PC-9 (cell line): ENCODE data around the gene THADA. TPM values are rescaled to one million over a fixed set of nuclear protein-coding genes. Genes with fewer than 3 reads are reported as not detected.

Experiments used
- BruUV-seq: library from RNA; stranded (reverse); fragments of 400-500 nt; replicated peaks from 2 replicates; lab custom pipeline; 2021; lab: Mats Ljungman, UMichigan
- CTCF ChIA-PET: fragments of 300-600 bp; sonication (Branson Sonifier 250); formaldehyde crosslinking; loops from one replicate; lab custom pipeline; 2022; ENCODE audit warnings: antibody characterized with exemption; lab: Charles Lee
- POLR2A ChIA-PET: fragments of 300-600 bp; sonication (Branson Sonifier 250); formaldehyde crosslinking; loops from one replicate; lab custom pipeline; 2022; ENCODE audit warnings: antibody characterized with exemption; ENCODE audit not compliant: unreplicated experiment; lab: Charles Lee
- DNase-seq, 2 experiments: peaks; one replicate each; pipeline versions ENCODE4 v3.0.0 to v3.0.0-alpha.2; 2015 to 2022; ENCODE audit warnings: mixed read lengths in 1 of 2
- H2AFZ ChIP-seq: fragments of 200-600 bp; sonication (generic); 2 replicates; pipeline ENCODE4 v1.8.1; 2017; ENCODE audit warnings: antibody characterized with exemption
- H3F3A ChIP-seq: fragments of 200-600 bp; sonication (generic); 2 replicates; pipeline ENCODE4 v1.8.1; 2017; ENCODE audit warnings: antibody characterized with exemption, mild to moderate bottlenecking, low read depth; ENCODE audit not compliant: insufficient read depth
- H3K27ac ChIP-seq: fragments of 200-600 bp; sonication (generic); 2 replicates; pipeline ENCODE4 v1.6.1; 2016; ENCODE audit warnings: mixed run types
- H3K27me3 ChIP-seq: fragments of 200-600 bp; sonication (generic); 2 replicates; pipeline ENCODE4 v1.6.1; 2016; ENCODE audit warnings: low read depth, mixed run types; ENCODE audit not compliant: insufficient read depth
- H3K36me3 ChIP-seq: fragments of 200-600 bp; sonication (generic); 2 replicates; pipeline ENCODE4 v1.6.1; 2016; ENCODE audit warnings: low read depth, mixed run types
- H3K4me1 ChIP-seq: fragments of 200-600 bp; sonication (generic); replicated peaks from 2 replicates; pipeline ENCODE4 v1.6.1; 2016; ENCODE audit warnings: mixed run types; ENCODE audit not compliant: insufficient read depth
- H3K4me2 ChIP-seq: fragments of 200-600 bp; sonication (generic); 2 replicates; pipeline ENCODE4 v1.6.1; 2017; ENCODE audit warnings: mixed run types
- H3K4me3 ChIP-seq: fragments of 200-600 bp; sonication (generic); 2 replicates; pipeline ENCODE4 v1.6.1; 2016; ENCODE audit warnings: mixed run types
- H3K79me2 ChIP-seq: fragments of 200-600 bp; sonication (generic); 2 replicates; pipeline ENCODE4 v1.6.1; 2017; ENCODE audit warnings: low read depth, mixed run types
- H3K9me2 ChIP-seq: fragments of 200-600 bp; sonication (generic); 2 replicates; pipeline ENCODE4 v1.8.1; 2017; ENCODE audit warnings: mild to moderate bottlenecking; ENCODE audit not compliant: insufficient read depth
- H3K9me3 ChIP-seq: fragments of 200-600 bp; sonication (generic); 2 replicates; pipeline ENCODE4 v1.8.1; 2016; ENCODE audit warnings: low read depth; ENCODE audit not compliant: insufficient read depth
- H4K20me1 ChIP-seq: fragments of 200-600 bp; sonication (generic); 2 replicates; pipeline ENCODE4 v1.8.1; 2017; ENCODE audit not compliant: insufficient read depth
- EZH2 ChIP-seq: fragments of 200-600 bp; sonication (generic); IDR thresholded peaks from 2 replicates; pipeline ENCODE4 v1.8.0; 2017; ENCODE audit warnings: antibody characterized with exemption, low read depth
- intact Hi-C: fragments of 100-400 bp; cut with micrococcal nuclease; formaldehyde crosslinking; loops from one replicate; pipeline ENCODE4 v1.10.0; 2022; ENCODE audit not compliant: unreplicated experiment
- total RNA-seq: library from RNA; stranded (reverse); gene quantifications from 2 replicates; pipeline ENCODE4 v1.2.3, GENCODE V29; 2021
- TF ChIP-seq, protein P1 (sequence below): fragments of 200-600 bp; sonication (generic); conservative IDR thresholded peaks from 2 replicates; pipeline ENCODE4 v1.6.1; 2017; ENCODE audit warnings: mixed run types, antibody characterized with exemption, mild to moderate bottlenecking, moderate library complexity

Gene THADA
- total RNA-seq, 1 experiment from 2014 or later: 28.1 TPM

DNA sequence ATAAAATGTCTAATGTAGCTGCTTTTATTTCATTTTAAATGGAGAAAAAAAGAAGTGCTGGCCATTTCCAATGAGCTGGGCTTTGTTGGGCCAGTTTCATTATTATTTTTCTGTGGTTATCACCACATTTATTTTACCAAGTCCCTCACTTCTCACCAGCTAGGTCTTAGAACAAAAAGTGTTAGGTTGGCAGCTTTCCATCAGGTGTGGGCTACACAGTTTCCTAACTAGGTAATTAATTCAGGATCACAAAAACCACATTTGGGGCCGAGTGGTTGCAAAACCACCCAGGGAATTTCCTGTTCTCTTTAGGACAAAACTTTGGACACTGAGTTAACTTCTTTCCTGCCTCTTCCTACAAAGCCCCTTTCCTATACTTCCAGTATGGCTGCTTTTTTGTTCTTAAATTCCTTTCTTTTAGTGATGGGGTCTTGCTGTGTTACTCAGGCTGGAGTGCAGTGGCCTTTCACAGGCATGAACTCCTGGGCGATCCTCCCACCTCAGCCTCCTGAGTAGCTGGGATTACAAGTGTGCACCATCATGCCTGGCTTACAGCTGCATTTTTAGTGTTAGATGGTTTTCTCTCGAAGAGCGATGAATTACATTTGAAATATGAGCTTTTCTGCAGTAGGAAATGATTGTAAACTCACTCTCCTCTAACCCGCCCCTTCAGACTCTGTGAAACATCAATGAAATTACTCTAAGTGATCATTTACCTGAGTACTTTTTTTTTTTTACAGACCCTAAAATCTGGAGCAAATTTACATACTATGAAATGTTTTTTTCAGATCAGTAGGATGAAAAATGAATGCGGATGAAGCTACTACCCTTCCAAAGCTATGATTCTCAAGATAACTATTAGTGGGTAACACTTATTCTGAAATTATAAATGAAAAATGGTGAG, 366.8 kb downstream of the THADA start:
- Histone ChIP-seq H3K4me2 (peak overlapping the region; percentile 94), H3K36me3 (peaks cover under 1% of the 10 kb centered on the region; the same call in 1 of the 2 replicates), H3K4me3 (no peak overlapping the region), H3K27me3 (no peaks in the 10 kb centered on the region), H3K9me3 (no peaks in the 10 kb centered on the region), H2AFZ (no peak overlapping the region), H4K20me1 (0 out of 2 replicates have a peak, but pooled peaks cover 3% of the 10 kb centered on the region), H3K4me1 (peaks cover 18% of the 10 kb centered on the region), H3K79me2 (peaks cover 40% of the 10 kb centered on the region), H3K9me2 (no peaks in the 10 kb centered on the region), H3F3A (peaks cover 43% of the 10 kb centered on the region), H3K27ac (peak overlapping the region; percentile 92)
- TF ChIP-seq EZH2: no peak
- TF ChIP-seq, protein P1, sequence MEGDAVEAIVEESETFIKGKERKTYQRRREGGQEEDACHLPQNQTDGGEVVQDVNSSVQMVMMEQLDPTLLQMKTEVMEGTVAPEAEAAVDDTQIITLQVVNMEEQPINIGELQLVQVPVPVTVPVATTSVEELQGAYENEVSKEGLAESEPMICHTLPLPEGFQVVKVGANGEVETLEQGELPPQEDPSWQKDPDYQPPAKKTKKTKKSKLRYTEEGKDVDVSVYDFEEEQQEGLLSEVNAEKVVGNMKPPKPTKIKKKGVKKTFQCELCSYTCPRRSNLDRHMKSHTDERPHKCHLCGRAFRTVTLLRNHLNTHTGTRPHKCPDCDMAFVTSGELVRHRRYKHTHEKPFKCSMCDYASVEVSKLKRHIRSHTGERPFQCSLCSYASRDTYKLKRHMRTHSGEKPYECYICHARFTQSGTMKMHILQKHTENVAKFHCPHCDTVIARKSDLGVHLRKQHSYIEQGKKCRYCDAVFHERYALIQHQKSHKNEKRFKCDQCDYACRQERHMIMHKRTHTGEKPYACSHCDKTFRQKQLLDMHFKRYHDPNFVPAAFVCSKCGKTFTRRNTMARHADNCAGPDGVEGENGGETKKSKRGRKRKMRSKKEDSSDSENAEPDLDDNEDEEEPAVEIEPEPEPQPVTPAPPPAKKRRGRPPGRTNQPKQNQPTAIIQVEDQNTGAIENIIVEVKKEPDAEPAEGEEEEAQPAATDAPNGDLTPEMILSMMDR: no peak
- no peak for DNase-seq
- intact Hi-C loops: loop anchor here (1.0 to 5.0 kb wide), 5 partner anchors 238 to 401 kb away; no protein-coding TSS in a partner anchor
- ChIA-PET CTCF (interaction anchor here (0.5 to 1.6 kb wide), 23 partner anchors 11 to 399 kb away, joined by 3 to 13 read pairs (median 4); no protein-coding TSS in a partner anchor), POLR2A (interaction anchor here (0.6 kb wide), 2 partner anchors 226 to 359 kb away, joined by 3 to 5 read pairs; no protein-coding TSS in a partner anchor)
- no TSS peak for BruUV-seq

DNA sequence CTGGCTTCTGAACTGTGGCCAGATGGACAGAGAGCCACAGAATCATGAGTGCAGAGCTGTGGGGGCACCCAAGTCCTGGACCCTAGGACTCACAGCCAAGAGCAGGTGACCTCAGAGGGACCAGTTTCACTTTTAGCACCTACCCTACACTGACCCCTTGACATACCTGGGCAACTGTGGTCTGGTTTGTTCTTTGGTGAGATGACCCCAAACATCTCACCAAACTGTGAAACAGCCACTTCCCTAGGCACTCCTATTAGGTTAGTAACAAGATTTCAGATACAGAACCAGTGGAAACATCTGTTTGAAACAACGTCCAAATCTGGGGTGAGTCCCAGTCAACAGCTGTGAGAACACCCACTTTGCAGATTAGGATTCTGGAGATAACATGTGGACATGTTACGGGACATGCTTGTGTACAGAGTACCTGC, 367.5 kb downstream of the THADA start:
- H3K4me2 ChIP-seq: peak overlapping the region; percentile 94
- peak overlapping the region; percentile 72; the same call in 1 of the 2 replicates for H3K4me3 ChIP-seq
- H3K79me2 ChIP-seq: peaks cover 47% of the 10 kb centered on the region
- no TSS peak for BruUV-seq
- ChIA-PET CTCF (interaction anchor here (0.5 to 1.6 kb wide), 10 partner anchors 20 to 369 kb away, joined by 3 to 13 read pairs (median 5); no protein-coding TSS in a partner anchor), POLR2A (interaction anchor here (0.6 kb wide), 1 partner anchor 159 kb away, joined by 3 read pairs; no protein-coding TSS in a partner anchor)
- H3K9me3 ChIP-seq: no peaks in the 10 kb centered on the region
- peaks cover 50% of the 10 kb centered on the region for H3F3A ChIP-seq
- peak overlapping the region; percentile 92 for H3K27ac ChIP-seq
- no peak for DNase-seq
- no peak overlapping the region for H2AFZ ChIP-seq
- 0 out of 2 replicates have a peak, but pooled peaks cover 3% of the 10 kb centered on the region for H4K20me1 ChIP-seq
- intact Hi-C loops: loop anchor here (2.0 to 5.0 kb wide), 2 partner anchors 239 to 312 kb away; no protein-coding TSS in a partner anchor
- H3K9me2 ChIP-seq: no peaks in the 10 kb centered on the region
- TF ChIP-seq, protein P1: no peak
- TF ChIP-seq EZH2: no peak
- H3K36me3 ChIP-seq: peaks cover 7% of the 10 kb centered on the region
- H3K4me1 ChIP-seq: peaks cover 18% of the 10 kb centered on the region
- no peaks in the 10 kb centered on the region for H3K27me3 ChIP-seq

DNA sequence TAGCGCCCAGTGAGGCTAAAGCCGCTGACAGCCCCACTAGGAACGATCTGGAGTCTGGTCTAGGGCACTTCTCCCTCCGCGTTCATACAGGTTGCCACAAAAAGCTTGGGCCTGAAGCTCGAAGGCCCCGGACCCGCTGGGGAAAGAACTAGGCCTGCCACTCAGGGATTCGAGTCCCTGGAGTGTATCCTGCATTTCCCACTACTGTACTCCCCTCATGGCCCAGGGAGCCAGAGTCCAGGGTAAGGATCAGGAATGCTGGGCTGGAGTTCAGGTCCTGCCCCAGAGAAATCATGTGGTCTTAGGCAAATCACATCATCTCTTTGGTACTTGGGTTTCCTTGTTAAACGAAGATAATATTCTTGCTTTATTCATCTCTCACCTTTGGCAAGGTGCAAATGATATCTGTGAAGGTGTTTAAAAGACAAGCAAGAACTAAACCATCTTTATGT, 368.0 kb downstream of the THADA start:
- DNase-seq: no peak
- no peak for TF ChIP-seq EZH2
- TF ChIP-seq, protein P1: peak; percentile 23
- peaks cover 53% of the 10 kb centered on the region for H3F3A ChIP-seq
- 0 out of 2 replicates have a peak, but pooled peaks cover 4% of the 10 kb centered on the region for H4K20me1 ChIP-seq
- H3K4me2 ChIP-seq: peak overlapping the region; percentile 94
- POLR2A ChIA-PET: interaction anchor here (0.6 to 0.7 kb wide), 3 partner anchors 109 to 256 kb away, joined by 3 to 7 read pairs (median 4); no protein-coding TSS in a partner anchor
- CTCF ChIA-PET: interaction anchor here (0.5 to 1.4 kb wide), 5 partner anchors 20 to 265 kb away, joined by 3 to 9 read pairs (median 3); no protein-coding TSS in a partner anchor
- H3K79me2 ChIP-seq: peaks cover 52% of the 10 kb centered on the region
- peak overlapping the region; percentile 78 for H2AFZ ChIP-seq
- peak overlapping the region; percentile 72 for H3K4me3 ChIP-seq
- no TSS peak for BruUV-seq
- no peaks in the 10 kb centered on the region for H3K9me3 ChIP-seq
- peaks cover 22% of the 10 kb centered on the region for H3K4me1 ChIP-seq
- H3K36me3 ChIP-seq: peaks cover 11% of the 10 kb centered on the region
- no peaks in the 10 kb centered on the region for H3K9me2 ChIP-seq
- intact Hi-C loops: loop anchor here (1.0 to 5.0 kb wide), 9 partner anchors 49 to 313 kb away; no protein-coding TSS in a partner anchor
- H3K27me3 ChIP-seq: no peaks in the 10 kb centered on the region
- H3K27ac ChIP-seq: peak overlapping the region; percentile 92
